ENCODE data around the gene MAZ.
"Not testable (repeated sequence)": the region's sequence is repeated elsewhere in the genome, so short reads cannot be mapped to it uniquely, and the experiment has no call there.

GRCh38 chr16:29761280-29761651 is 45.1 kb upstream of the MAZ start:
- TF ChIP-seq, protein P1, sequence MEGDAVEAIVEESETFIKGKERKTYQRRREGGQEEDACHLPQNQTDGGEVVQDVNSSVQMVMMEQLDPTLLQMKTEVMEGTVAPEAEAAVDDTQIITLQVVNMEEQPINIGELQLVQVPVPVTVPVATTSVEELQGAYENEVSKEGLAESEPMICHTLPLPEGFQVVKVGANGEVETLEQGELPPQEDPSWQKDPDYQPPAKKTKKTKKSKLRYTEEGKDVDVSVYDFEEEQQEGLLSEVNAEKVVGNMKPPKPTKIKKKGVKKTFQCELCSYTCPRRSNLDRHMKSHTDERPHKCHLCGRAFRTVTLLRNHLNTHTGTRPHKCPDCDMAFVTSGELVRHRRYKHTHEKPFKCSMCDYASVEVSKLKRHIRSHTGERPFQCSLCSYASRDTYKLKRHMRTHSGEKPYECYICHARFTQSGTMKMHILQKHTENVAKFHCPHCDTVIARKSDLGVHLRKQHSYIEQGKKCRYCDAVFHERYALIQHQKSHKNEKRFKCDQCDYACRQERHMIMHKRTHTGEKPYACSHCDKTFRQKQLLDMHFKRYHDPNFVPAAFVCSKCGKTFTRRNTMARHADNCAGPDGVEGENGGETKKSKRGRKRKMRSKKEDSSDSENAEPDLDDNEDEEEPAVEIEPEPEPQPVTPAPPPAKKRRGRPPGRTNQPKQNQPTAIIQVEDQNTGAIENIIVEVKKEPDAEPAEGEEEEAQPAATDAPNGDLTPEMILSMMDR (IDR thresholded peaks at IDR 0.05; ENCODE audit: extremely low read depth in 1 of 2, insufficient read depth in 1 of 2, low read depth in 1 of 2, low read length in 2 of 2), result not testable (repeated sequence)
- not testable (repeated sequence) for TF ChIP-seq MYC (IDR thresholded peaks at IDR 0.05; ENCODE audit: low read depth, low read length); POLR2A (IDR thresholded peaks at IDR 0.05; ENCODE audit: low read depth, low read length); GATA2 (IDR thresholded peaks at IDR 0.05; ENCODE audit: insufficient read depth, insufficient read length, low read depth, low read length); EZH2 (IDR thresholded peaks at IDR 0.05; ENCODE audit: borderline replicate concordance, low read depth, low read length, severe bottlenecking)

All from endothelial cell of umbilical vein (primary cell).